NCI-H345 treated with DMSO at 0.1 percent for 48 hours (cell line): ENCODE results near the gene CTSS.
"Not testable (repeated sequence)": the region's sequence is repeated elsewhere in the genome, so short reads cannot be mapped to it uniquely, and the experiment has no call there.

Experiments
- DNase-seq: peaks from one replicate; lab custom pipeline; 2025; ENCODE audit not compliant: unreplicated experiment; lab: John Stamatoyannopoulos, UW

The CTSS gene

GRCh38 chr1:150775931-150776505, 10.4 kb upstream of the CTSS start:
- not testable (repeated sequence) for DNase-seq

DNA sequence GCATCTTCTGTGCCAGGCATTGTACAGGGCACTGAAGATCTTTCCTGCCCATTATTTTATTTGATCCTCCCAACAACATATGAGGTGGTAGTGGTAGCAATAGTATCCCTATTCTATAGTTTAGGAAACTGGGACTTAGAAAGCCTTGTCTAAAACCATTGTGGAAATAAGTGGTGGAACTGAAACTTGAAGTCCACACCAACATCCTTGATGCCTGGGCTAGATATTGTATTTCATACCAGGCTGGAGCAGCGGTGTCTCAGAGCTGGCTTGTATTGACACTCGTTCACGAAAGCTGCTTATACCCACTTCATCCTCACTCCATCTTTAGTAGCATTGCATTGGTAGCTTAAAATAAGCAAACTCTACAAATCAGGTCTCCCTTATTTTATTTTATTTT, 9.7 kb upstream of the CTSS start:
- no peak for DNase-seq

DNA sequence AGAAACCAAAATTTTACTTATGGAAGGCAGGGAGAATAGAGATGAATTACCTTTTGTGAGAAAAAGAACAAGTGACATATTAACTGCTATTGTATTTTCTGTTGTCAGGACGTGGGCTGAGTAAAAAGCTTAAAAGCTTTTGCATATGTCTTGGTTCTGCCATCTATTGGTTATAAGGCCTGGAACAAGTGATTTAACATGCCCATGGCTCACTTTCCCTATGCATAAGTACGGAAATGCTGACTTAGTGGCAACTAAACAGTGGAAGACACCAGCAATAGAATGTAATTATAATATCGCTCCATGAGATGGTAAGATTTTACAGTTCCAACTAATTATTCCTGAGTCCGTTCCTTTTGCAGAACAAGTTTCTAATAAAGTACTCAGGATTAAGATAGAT, 6.7 kb upstream of the CTSS start:
- DNase-seq: no peak

- DNase-seq: not testable (repeated sequence)
These were observed 2.1 kb upstream of the CTSS start for GRCh38 chr1:150767704-150768103.

DNA sequence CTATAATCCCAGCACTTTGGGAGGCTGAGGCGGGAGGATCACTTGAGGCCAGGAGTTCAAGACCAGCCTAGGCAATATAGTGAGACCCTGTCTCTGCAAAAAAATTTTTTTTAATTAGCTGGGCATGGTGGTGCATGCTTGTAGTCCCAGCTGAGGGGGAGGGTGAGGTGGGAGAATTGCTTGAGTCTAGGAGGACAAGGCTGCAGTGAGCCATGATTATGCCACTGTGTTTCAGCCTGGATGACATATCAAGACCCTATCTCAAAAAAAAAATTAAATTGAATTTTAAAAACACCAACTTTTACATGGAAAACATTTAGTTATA, 361 bp upstream of the CTSS start:
- DNase-seq: not testable (repeated sequence)

DNA sequence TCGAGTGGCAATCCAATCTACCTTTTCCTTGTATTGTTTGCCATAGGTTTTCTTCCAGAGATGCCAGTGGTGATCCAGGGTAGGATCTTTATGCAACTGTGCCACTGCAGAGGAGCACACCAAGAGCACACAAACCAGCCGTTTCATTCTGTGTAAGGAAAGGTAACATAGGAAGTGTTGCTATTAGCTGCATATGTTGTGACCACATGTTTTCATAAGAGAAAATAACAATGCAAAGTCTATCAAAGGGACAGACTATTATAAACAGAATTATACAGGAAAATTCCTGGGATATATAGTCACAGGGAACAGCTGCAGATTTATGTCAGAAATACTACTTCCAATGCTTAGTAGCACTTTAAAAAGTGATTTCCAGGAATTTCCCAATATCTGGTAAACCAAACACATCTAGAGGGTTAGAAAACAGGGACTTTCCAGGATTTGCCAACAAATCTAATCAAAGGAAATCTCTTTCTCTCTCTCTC, 919 bp downstream of the CTSS start:
- DNase-seq: no peak

DNA sequence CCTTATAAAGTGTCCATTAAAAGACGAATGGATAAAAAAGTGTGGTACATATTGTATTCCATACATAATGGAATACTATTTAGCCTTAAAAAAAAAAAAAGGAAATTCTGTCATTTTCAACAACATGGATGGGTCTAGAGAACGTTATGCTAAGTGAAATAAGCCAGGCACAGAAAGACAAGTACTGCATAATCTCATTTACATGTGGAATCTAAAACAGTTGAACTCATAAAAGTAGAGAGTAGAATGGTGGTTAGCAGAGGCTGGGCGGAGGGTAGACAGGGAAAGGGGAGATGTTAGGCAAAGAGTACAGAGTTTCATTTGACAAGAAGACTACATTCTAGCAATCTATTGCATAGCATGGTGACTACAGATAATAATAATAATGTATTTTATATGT, 2.6 kb downstream of the CTSS start:
- no peak for DNase-seq

GRCh38 chr1:150762552-150762951, 3.0 kb downstream of the CTSS start:
- DNase-seq: no peak

DNA sequence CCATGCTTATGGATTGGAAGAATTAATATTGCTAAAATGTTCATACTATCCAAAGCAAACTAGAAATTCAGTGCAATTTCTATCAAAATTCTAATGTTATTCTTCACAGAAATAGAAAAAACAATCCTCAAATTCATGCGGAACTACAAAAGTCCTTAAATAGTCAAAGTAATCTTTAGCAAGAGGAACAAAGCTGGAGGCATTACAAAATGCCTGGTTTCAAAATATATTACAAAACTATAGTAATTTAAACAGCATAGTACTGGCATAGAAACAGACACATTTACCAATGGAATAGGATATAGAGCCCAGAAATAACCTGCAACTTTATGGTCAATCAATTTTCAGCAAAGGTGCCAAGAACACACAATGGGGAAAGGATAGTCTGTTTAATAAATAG, 3.8 kb downstream of the CTSS start:
- DNase-seq: no peak

DNA sequence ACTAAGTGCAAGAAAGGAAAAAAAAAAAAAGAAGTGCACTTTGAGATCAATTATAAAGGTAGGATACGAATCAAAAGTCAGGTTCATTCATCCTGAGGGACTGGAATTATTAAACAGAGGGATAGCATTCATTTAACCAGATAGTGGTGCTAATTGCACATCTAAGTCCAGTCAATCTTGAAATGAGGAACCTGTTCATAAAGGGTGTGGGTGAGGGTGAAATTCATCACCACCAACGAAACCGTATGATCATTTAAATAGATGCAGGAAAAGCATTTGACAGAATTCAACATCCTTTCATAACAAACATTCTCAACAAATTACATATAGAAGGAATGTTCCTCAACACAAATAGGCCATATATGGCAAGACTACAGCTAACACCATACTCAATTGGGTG, 5.6 kb downstream of the CTSS start:
- DNase-seq: no peak

GRCh38 chr1:150753416-150753815, 12.2 kb downstream of the CTSS start:
- DNase-seq: no peak

GRCh38 chr1:150751443-150751842, 14.1 kb downstream of the CTSS start:
- no peak for DNase-seq

- DNase-seq: no peak
These were observed 15.8 kb downstream of the CTSS start for GRCh38 chr1:150749720-150750311.

DNA sequence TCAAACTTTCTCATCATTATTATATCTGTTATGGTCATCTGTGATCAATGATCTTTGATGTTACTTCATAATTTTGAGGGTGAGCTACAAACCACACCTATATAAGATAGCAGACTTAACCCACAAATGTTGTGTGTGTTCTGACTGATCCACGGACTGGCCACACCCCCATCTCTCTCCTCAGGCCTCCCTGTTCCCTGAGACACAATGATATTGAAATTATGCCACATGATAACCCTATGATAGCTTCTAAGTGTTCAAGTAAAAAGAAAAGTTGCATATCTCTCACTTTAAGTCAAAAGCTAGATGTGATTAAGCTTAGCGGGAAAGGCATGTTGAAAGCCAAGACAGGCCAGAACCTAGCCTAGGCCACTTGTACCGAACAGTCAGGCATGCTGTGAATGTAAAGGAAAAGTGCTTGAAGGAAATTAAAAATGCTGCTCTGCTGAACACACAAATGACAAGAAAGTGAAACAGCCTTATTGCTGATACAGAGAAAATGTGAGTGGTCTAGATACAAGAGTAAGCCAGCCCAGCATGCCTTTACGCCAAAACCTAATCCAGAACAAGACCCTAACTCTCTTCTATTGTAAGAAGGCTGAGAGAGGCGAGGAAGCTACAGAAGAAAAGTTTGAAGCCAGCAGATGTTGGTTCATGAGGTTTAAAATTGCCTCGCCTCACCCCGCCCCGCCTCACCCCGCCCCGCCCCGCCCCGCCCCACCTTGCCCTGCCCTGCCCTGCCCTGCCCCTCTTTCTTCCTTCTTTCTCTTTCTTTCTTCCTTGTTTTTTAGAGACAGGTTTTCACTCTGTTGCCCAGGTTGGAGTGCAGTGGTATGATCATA, 16.5 kb downstream of the CTSS start:
- no peak for DNase-seq

- no peak for DNase-seq
These were observed 35.4 kb downstream of the CTSS start for GRCh38 chr1:150730130-150730721.

GRCh38 chr1:150724336-150724735, 41.2 kb downstream of the CTSS start:
- no peak for DNase-seq

DNA sequence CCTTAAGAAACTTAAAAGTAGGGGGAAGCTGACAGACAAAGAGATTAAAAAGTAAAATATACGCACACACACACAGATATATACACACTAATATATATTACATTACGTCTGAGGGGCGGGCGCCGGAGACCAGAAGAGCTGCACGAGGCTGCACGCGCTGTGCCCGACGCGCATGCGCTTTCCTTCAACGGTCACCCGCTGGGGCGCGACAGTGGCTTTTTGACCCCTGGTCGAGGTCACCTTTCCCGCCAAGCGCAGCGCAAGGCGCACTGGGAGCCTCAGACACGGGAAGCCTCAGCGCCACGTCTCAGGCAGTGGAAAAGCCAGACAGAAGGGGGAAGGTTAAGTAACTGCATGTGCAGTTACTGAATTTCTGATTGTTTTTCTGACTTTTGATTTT, 44.9 kb downstream of the CTSS start, which contains the start of gene HORMAD1:
Gene HORMAD1 (minus strand): TSS at position 193 of the 400 bp plus-strand sequence. CDS start 1,390 bp downstream, outside the sequence.
- no peak for DNase-seq

DNA sequence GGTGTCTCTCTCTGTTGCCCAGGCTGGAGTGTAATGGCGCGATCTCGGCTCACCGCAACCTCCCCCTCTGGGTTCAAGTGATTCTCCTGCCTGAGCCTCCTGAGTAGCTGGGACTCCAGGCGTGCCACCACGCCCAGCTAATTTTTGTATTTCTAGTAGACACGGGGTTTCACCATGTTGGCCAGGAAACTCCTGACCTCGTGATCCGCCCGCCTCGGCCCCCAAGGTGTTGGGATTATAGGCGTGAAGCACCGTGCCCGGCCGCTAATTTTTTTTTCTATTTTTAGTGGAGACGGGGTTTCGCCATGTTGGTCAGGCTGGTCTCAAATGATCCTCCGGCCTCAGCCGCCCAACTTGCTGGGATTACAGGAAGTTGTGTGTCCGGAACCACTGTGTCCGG, 45.5 kb downstream of the CTSS start:
- DNase-seq: no peak

GRCh38 chr1:150718225-150718891, 47.2 kb downstream of the CTSS start:
- no peak for DNase-seq

GRCh38 chr1:150709031-150709430, 56.5 kb downstream of the CTSS start:
- not testable (repeated sequence) for DNase-seq

DNA sequence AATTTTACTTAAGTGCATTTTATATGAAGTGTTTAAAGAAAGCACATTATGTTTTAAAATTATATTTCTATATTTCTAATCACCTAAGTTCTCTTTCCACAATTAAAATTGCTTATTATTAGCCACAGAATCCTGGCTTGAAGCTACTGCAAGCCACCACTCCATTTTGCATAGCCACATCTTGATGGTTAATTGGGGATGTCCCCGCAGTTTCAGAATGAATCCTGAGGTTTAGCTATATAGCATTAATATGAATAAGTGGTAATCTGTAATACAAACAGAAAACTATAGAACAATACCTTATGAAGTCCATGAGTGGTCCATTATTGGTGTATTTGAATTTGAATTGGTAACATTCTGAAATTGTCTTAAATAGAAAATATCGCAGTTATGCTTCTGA, 57.0 kb downstream of the CTSS start:
- DNase-seq: no peak
